Measurements from ENCODE around the gene RPL39L. TPM values are rescaled to one million over a fixed set of nuclear protein-coding genes. Genes with fewer than 3 reads are reported as not detected.

The RPL39L gene
- total RNA-seq, 2 donors from 2014 or later = 2.6 to 11.6 TPM

- Histone ChIP-seq H3K27me3 (no peaks in the 10 kb centered on the region), H3K4me1 (no peaks in the 10 kb centered on the region), H3K36me3 (no peaks in the 10 kb centered on the region), H3K9ac (ENCODE audit: low read depth in 2 of 2, low read length in 2 of 2) (no peak overlapping the region), H3K9me3 (no peaks in the 10 kb centered on the region), H3K27ac (no peak overlapping the region), H3K4me3 (no peak overlapping the region)
- no peak for DNase-seq
- no peak for TF ChIP-seq CTCF (IDR thresholded peaks at IDR 0.05)
- intact Hi-C loops (cut with DNase I) = no loop called here
Observed at GRCh38 chr3:187093320-187093719, 46.0 kb downstream of the RPL39L start.

- intact Hi-C loops (cut with DNase I) = no loop called here
- TF ChIP-seq CTCF (IDR thresholded peaks at IDR 0.05) = no peak
- Histone ChIP-seq H3K27me3 (no peaks in the 10 kb centered on the region), H3K9ac (ENCODE audit: low read depth in 2 of 2, low read length in 2 of 2) (no peak overlapping the region), H3K36me3 (no peaks in the 10 kb centered on the region), H3K9me3 (no peaks in the 10 kb centered on the region), H3K4me1 (no peaks in the 10 kb centered on the region), H3K4me3 (no peak overlapping the region), H3K27ac (no peak overlapping the region)
- DNase-seq = no peak
Observed at GRCh38 chr3:187088701-187089100, 50.6 kb downstream of the RPL39L start.

- no peak for TF ChIP-seq CTCF (IDR thresholded peaks at IDR 0.05)
- Histone ChIP-seq H3K36me3 (no peaks in the 10 kb centered on the region), H3K27ac (no peak overlapping the region), H3K9ac (ENCODE audit: low read depth in 2 of 2, low read length in 2 of 2) (no peak overlapping the region), H3K27me3 (no peaks in the 10 kb centered on the region), H3K9me3 (no peaks in the 10 kb centered on the region), H3K4me3 (no peak overlapping the region), H3K4me1 (no peaks in the 10 kb centered on the region)
- intact Hi-C loops (cut with DNase I) = no loop called here
- DNase-seq = no peak
Observed at GRCh38 chr3:187086831-187087230, 52.5 kb downstream of the RPL39L start.

GRCh38 chr3:187085933-187086332 is 53.4 kb downstream of the RPL39L start:
- H3K27me3 ChIP-seq = no peaks in the 10 kb centered on the region
- no peak for DNase-seq
- no peaks in the 10 kb centered on the region for H3K36me3 ChIP-seq
- H3K9ac ChIP-seq (ENCODE audit: low read depth in 2 of 2, low read length in 2 of 2) = no peak overlapping the region
- TF ChIP-seq CTCF (IDR thresholded peaks at IDR 0.05) = no peak
- no peaks in the 10 kb centered on the region for H3K4me1 ChIP-seq
- no peak overlapping the region for H3K27ac ChIP-seq
- intact Hi-C loops (cut with DNase I) = no loop called here
- H3K9me3 ChIP-seq = no peaks in the 10 kb centered on the region
- no peak overlapping the region for H3K4me3 ChIP-seq

- Histone ChIP-seq H3K27ac (no peak overlapping the region), H3K27me3 (no peaks in the 10 kb centered on the region), H3K4me3 (no peak overlapping the region), H3K9me3 (no peaks in the 10 kb centered on the region), H3K9ac (ENCODE audit: low read depth in 2 of 2, low read length in 2 of 2) (no peak overlapping the region), H3K4me1 (no peaks in the 10 kb centered on the region), H3K36me3 (no peaks in the 10 kb centered on the region)
- intact Hi-C loops (cut with DNase I) = no loop called here
- TF ChIP-seq CTCF (IDR thresholded peaks at IDR 0.05) = no peak
- DNase-seq = no peak
Observed at GRCh38 chr3:187085021-187085666, 54.2 kb downstream of the RPL39L start.

Measured in colonic mucosa (tissue), 4 donors.